A172 (cell line): ENCODE measurements around the gene PALM3. TPM values are rescaled to one million over a fixed set of nuclear protein-coding genes. Genes with fewer than 3 reads are reported as not detected.
A peak's percentile ranks its signal among the peaks of the same experiment; 100 is the strongest.

Experiments used
- DNase-seq: peaks from one replicate; pipeline ENCODE4 v3.0.0-alpha.2; 2015; ENCODE audit warnings: low spot score
- total RNA-seq: library from RNA; depleted of rRNA; stranded (reverse); fragments of >200 nt; shearing (Covaris generic); gene quantifications from 2 replicates; pipeline ENCODE4 v1.2.3, GENCODE V29; 2014; rRNA removed

Gene PALM3
- 3.0 and 6.2 TPM in 2 replicates for total RNA-seq

DNA sequence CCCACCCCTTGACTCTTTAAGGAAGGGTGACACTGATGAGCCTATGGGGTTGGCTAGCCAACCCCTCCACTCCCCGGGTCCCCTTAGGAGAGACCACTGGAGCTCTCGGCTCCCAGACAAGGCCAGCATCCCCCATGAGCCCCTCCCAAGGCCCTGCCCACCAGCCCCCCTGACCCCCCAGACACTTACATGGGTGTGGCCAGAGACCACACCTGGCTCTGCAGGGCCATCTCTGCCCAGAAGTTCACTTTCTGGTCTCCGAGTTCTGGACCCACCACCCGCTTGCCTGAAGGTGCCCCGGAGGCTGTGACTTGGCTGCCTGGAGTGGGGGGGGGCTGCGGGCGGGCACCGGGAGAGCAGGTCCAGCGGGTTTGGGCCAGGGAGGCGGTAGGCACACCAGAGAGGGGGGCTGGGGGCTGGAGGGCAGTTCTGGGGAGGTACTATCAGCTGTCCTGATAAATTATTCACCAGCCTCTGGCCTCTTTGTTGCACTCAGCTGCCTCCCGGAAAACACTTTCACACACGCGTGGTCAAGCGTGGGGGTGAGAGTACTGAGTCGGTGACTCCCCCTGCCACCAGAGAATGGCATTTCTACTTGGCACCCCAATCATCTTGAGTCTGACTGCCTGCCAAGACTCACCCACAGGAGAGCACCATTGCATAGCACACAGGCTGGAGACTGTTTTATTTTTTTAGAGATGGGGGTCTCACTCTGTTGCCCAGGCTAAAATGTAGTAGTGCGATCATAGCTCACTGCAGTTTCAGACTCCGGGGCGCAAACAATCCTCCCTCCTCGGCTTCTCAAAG, at the start of gene PALM3:
Gene PALM3 (minus strand): TSS at position 326 of the 807 bp plus-strand sequence. CDS start 96 bp downstream, at position 230.
- no peak for DNase-seq

- no peak for DNase-seq
Observed at GRCh38 chr19:14111486-14111885, 49.6 kb upstream of the PALM3 start.

DNA sequence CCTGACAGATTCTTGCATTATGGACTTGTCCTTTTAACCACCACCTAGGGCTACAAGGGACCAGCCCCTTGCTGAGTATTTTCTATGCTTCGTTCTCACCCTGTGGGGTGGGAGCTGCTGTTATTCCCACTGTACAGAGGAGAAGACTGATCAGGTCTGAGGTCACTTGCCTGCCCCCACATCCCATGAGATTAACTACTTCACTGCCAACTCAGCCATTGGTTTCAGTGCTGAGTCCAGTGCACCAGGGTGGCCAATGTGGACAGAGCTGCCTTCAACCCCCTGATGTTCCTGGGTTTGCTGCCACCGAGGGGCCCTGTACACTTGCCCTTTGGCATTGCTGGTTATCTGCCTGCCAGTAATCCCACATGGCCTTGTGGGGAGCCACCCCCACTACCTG, 48.8 kb upstream of the PALM3 start:
- no peak for DNase-seq

DNA sequence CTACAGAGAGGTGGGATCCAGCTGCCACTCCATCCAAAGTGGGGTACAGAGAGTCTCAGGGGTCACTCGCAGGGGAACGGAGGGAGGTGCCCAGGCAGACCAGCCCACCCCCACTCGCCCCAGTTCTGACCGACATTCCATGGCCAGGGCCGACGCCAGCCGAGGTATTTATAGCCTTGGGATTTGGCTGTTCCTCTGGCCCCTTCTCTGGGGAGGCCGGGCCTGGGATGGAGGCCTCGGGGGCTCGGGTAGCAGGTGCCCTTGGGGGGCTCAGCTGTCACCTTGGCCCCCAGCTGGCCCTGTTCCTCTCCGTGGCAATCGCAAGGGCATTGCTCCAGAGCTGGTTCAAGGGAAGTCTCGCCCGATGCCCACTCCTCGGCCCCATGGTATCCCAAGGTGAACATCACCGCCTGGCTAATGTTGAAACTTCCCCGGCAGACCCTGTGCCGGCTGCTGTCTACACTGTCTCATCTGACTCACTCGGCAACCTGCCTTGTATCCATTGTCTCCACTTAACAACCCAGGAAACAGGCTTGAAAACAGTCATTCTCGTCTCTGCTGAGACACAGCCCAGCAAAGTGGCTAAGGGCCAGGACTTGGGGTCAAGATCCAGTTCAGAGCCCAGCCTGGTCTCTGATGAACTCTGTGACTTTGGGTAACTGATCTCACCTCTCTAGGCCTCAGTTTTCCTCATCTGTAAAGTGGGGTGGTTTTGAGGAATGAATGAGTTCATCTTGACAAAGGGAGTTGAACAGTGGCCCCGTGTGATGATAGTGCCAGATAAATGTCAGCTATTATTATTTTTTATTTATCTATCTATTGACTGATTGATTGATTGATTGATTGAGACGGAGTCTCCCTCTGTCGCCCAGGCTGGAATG, 45.9 kb upstream of the PALM3 start:
- peak; percentile 38 for DNase-seq

DNA sequence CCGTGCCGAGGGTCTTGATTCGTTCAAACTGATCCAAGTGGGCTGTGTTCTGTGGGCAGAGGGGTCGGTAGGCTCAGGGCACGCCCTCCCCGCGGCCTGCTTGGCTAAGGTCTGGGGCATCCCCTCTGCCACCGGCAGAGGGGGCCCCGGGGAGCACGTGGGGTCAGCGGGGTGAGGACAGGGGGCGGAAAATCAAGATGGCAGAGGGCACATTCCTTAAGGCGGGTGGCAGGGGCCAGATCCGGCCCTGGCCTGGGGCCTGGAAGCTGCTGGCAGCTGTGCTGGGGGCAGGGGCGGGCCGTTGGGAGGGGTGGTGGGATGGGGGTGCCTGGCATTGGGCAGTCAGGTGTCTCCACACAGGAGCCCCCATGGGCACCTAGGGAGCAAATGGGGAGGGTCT, 45.0 kb upstream of the PALM3 start:
- no peak for DNase-seq

DNA sequence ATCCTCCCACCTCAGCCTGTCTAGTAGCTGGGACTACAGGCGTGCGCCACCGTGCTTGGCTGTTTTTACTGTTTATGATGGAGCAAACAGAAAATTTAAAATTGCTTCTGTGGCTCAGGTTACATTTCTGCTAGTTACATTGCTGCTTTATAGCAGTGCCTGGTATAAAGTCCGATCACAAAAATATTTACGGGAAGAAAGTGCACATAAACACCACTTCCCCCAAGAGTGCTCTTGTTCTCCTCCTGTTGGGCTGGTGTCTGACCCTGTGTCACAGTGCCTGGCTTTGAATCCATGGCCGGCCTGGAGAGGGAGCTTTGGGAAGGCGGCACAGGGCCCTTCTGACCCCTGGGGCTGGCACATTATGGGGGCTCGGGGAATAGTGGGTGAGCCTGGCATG, 43.8 kb upstream of the PALM3 start:
- no peak for DNase-seq

DNA sequence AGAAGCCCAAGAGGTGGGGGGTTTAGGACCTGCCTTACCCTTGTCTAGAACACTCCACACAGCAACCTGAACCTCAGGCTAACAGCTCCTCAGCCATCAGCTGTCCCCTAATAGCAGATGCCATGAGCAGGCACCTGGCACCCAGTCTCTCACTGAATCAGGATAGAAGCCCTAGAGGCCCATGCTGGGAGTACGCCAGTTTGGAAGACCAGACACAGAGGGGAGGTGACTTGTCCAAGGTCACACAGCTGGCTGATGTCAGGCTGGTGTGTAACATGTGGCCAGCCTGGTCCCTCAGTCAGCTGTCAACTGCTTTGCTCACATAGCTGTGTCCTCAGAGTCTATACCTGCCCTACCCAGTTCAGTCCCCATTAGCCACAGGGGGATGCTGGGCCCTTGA, 41.4 kb upstream of the PALM3 start:
- no peak for DNase-seq

DNA sequence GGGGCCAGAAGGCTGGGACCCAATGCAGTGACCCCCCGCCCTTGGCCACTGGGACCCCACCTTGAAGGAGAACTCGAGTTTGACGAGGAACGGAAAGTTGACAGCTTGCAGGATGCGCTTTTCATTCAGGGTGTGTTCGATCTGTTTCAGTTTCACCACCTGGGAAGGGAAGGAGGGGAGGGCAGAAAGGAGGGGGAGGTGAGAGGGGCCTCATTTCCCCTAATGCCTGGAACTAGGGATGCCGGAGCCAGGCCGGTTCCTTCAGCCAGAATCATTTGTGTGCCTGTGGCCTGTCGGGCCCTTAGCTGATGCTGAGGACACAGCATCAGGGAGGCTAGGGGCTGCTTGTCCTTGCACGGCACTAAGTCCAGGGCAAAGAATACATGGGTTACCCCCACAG, 40.9 kb upstream of the PALM3 start:
- no peak for DNase-seq

DNA sequence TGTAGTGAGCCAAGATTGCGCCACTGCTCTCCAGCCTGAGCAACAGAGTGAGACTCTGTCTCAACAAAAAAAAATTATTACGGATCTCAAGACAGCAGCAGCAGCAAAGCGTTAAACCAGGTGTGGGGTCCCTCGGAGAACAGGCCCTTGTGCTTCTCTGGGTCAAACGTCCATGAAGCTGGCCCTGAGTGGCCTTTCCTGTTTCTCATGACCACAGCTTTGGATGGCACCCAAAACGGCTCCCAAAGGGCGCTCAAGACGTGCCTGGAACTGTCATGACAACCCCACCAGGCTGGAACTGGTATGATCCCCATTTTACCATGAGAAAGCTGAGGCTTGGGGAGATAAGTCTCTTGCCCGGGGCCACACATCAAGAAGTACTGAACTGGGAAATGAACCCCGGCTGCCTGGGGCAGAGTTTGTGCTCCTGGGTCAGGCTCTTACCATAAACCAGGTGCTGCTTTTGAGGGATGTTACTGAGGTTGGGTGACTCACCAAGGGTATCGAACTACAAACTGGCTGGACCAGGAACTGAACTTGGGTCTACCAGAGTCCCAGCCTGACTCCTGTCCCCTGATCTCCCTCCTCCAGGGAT, 40.3 kb upstream of the PALM3 start:
- no peak for DNase-seq

DNA sequence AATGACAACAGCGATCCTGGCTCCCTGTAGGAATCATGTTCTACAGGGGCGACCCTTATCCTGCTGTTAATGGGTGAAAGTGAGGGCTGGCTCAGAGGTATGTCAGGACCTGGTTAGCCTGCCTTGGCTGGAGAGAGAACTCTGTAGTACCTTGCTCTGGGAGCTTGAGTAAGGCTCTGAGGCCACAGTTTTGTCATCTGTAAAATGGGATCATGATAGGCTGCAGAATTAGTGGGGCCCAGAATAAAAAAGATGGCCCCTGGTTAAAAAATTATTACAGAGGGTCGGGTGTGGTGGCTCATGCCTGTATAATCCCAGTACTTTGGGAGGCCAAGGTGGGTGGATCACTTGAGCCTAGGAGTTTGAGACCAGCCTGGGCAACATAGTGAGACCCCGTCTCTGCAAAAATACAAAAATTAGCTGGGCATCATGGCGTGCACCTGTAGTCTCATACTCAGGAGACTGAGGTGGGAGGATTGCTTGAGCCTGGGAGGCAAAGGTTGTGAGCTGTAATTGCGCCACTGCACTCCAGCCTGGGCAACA, 39.2 kb upstream of the PALM3 start:
- no peak for DNase-seq

GRCh38 chr19:14097532-14098151, 35.8 kb upstream of the PALM3 start:
- no peak for DNase-seq

DNA sequence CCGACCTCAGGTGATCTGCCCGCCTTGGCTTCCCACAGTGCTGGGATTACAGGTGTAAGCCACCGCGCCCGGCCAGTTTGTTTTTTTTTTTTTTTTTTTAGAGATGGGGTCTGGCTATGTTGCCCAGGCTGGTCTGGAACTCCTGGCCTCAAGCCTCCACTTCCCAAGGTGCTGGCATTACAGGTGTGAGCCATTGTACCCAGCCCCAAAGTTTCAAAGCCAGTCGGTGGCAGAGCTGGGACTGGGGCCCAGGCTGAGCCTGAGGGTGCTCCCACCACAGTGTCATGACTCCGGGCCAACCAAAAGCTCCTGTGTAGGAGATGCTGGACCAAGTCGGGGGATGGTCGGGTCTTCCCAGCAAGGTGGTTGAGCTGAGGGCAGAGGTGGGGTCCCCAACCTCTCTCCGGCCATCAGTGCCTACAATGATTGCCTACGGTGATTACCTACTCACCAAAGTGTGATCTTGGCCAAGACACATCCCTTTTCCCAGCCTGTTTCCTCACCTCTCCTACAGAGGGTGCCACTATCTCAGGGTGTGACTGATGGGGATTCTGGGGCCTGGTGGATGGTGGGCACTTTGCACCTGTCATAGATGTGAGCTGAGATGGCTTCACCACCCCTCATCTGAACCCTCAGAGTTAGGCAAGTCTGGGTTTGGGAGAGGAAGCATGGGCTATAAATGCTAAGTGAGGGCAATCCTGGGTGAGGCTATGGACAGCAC, 34.6 kb upstream of the PALM3 start:
- DNase-seq, result no peak

DNA sequence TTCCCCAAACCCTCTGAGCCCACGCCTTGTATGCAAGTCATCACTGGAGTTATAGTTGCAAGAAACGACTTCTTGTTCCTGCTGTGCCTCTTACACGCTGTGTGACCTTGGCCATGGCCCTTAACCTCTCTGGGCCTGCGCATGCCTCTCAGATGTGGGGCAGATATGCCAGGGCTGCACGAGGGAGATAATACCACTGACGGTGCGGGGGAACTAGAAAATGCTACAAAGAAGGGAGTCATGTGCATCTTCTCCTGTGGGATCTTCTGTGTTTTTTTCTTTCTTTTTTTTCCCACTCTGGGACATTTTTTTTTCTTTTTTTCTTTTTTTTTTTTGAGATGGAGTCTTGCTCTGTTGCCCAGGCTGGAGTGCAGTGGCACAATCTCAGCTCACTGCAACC, 33.0 kb upstream of the PALM3 start:
- DNase-seq, result no peak

DNA sequence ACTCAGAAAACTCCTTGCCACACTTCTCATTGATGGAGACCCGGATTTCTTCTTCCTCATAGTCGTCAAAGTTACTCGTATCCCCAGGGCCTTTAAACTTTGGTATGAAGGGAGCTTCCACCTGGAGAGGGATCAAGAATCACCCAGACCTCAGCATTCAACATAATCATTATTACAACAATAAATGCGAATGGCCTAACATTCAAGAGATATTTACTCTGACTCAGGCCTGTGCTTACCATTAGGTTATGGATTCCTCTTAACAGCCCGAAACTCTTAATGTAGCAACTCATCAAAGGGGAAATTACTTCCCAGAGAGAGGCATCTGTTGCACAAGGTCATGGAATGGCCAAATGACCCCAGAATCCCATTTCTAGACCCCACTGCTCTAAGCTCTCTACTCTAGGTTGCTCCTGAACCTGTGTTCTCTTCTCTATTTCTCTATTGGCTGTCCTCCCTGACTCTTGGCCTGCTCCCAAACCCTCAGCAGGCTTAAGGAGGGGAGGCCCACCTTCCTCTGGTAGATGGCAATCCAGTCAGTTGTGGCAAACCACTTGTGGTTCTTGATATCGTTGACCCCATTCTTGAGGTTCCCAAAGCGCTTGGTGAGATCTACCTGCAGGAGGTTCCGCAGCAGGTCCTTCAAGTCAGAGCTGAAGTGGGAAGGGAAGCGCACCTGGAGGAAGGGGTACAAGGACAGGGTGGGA, 31.4 kb upstream of the PALM3 start:
- DNase-seq, result no peak

DNA sequence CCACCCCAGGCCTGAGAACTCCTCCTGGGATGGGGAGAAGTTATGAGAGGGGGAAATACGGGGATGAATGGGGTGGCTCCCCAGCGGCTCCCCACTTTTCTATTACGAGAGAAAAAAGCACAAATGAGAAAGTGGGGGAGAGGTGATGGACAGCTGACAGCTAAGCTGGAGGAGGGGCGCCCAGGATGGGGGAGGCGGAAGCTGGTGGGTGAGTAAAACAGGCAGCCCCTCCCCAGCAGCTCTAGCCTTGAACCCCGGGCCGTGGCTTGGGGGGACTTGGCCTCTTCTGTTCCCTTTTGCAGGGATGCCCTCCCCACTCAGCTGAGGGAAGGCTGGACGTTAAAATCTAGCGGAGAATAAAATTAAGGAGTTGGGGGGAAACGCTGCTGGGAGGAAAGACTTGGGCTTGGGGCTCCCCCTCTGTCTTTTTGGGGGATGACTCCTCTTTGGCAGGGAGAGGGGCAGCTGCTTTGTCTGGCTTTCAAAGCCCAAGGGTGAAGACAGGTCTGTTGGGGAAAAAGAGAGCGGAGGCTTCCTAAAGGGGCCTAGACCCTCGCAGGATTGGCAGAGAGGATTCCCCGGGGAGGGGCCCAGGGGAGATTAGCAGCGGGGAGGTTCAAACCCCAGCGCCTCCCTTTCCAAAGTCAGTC, 30.1 kb upstream of the PALM3 start:
- DNase-seq, result no peak

DNA sequence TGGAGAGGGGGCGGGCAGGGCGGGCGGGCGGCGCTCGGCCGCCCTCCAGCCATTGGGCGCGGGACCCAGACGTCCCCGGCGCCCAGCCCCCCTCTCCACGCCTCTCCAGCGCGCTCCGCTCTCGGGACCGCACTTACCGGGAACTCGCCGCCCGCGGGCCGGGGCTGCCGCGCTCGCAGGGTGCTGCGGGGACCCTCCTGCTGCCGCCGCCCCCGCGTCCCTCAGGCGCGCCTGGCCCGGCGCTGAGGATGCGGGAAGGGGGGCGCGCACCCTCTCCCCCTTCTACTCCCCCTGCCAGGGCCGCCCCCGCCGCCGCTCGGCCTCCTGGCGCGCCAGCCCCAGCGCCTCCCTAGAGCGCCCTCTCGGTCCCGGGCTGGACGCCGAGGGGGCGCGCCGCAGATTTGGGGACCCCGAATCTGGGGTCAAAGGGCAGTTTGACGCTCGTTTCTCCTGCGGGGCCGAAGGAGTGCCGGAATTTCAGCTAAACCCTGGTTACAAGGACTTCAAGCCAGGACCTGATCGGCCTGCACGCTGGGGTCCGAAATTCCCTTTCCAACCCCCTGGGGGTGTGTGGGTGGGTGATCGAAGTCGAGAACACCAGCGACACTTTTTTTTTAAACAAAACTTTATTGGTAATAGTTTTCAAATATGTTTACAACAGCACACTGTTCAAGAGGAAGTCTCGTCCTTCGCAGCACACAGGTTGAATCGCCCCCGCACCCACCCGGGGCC, 29.4 kb upstream of the PALM3 start:
- DNase-seq, result peak; percentile 46

DNA sequence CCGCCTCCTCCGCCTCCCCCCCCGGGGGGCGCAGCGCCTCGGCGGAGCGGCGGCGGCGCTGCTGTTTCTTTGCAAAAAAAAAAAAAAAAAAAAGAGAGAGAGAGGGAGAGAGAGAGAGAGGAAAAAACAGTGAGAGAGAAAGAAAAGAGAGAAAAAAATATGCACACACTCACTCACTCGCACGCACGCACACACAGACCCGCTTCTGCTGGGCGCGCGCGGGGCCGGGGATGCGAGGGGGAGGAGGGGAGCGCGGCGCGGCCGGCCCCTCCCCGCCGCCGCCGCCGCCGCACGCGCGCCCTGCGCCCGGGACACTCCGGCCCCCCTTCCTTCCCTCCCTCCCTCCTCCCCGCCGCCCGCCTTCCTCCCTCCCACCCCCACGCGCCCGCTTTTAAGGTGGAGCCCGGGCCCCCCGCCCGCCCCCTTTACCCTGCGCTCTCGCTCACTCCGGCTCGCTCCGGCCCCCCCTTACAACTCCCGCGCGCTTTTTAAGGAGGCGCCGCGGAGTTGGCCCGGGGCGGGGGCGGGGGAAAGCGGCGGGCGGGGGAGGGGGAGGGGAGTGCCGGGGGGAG, 28.7 kb upstream of the PALM3 start, which contains the start of gene SAMD1:
Gene SAMD1 (minus strand): TSS at position 243 of the 572 bp plus-strand sequence.
- DNase-seq, result peak; percentile 49

- no peak for DNase-seq
Observed at GRCh38 chr19:14089662-14090508, 28.0 kb upstream of the PALM3 start.
